ENCODE data around the gene MCHR1.

DNA sequence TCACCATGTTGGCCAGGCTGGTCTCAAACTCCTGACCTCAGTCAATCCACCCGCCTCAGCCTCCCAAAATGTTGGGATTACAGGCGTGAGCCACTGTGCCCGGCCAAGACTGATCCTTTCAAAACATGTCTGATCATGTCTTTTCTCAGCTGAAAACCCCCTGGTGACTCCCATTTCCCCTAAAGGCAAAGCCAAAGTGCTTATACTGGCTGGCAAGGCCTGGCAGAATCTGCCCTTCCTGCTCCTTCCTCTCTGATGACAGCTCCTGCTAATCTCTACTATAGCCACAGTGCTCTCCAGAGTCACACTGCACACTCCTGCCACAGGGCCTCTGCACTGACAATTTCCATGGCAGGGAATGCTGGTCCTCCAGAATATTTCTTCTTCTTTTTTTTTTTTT is 2.6 kb upstream of the MCHR1 start:
- TF ChIP-seq, protein P1, sequence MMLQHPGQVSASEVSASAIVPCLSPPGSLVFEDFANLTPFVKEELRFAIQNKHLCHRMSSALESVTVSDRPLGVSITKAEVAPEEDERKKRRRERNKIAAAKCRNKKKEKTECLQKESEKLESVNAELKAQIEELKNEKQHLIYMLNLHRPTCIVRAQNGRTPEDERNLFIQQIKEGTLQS (IDR thresholded peaks at IDR 0.05), result no peak
- TF ChIP-seq POLR2A (IDR thresholded peaks at IDR 0.05; ENCODE audit: borderline replicate concordance, extremely low read depth, insufficient read depth, insufficient read length), result no peak
- TF ChIP-seq, protein P2, sequence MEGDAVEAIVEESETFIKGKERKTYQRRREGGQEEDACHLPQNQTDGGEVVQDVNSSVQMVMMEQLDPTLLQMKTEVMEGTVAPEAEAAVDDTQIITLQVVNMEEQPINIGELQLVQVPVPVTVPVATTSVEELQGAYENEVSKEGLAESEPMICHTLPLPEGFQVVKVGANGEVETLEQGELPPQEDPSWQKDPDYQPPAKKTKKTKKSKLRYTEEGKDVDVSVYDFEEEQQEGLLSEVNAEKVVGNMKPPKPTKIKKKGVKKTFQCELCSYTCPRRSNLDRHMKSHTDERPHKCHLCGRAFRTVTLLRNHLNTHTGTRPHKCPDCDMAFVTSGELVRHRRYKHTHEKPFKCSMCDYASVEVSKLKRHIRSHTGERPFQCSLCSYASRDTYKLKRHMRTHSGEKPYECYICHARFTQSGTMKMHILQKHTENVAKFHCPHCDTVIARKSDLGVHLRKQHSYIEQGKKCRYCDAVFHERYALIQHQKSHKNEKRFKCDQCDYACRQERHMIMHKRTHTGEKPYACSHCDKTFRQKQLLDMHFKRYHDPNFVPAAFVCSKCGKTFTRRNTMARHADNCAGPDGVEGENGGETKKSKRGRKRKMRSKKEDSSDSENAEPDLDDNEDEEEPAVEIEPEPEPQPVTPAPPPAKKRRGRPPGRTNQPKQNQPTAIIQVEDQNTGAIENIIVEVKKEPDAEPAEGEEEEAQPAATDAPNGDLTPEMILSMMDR (IDR thresholded peaks at IDR 0.05 in 2 of 3, conservative IDR thresholded peaks at IDR 0.05 in 1 of 3; ENCODE audit: borderline replicate concordance in 1 of 3, insufficient read depth in 1 of 3, low read depth in 2 of 3, low read length in 2 of 3), result no peak
- TF ChIP-seq EZH2 (IDR thresholded peaks at IDR 0.05), result no peak
- no peak for TF ChIP-seq TCF7L2 (IDR thresholded peaks at IDR 0.05; ENCODE audit: borderline replicate concordance, extremely low read depth, insufficient read depth, insufficient read length)
- TF ChIP-seq, protein P3, sequence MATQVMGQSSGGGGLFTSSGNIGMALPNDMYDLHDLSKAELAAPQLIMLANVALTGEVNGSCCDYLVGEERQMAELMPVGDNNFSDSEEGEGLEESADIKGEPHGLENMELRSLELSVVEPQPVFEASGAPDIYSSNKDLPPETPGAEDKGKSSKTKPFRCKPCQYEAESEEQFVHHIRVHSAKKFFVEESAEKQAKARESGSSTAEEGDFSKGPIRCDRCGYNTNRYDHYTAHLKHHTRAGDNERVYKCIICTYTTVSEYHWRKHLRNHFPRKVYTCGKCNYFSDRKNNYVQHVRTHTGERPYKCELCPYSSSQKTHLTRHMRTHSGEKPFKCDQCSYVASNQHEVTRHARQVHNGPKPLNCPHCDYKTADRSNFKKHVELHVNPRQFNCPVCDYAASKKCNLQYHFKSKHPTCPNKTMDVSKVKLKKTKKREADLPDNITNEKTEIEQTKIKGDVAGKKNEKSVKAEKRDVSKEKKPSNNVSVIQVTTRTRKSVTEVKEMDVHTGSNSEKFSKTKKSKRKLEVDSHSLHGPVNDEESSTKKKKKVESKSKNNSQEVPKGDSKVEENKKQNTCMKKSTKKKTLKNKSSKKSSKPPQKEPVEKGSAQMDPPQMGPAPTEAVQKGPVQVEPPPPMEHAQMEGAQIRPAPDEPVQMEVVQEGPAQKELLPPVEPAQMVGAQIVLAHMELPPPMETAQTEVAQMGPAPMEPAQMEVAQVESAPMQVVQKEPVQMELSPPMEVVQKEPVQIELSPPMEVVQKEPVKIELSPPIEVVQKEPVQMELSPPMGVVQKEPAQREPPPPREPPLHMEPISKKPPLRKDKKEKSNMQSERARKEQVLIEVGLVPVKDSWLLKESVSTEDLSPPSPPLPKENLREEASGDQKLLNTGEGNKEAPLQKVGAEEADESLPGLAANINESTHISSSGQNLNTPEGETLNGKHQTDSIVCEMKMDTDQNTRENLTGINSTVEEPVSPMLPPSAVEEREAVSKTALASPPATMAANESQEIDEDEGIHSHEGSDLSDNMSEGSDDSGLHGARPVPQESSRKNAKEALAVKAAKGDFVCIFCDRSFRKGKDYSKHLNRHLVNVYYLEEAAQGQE (IDR thresholded peaks at IDR 0.05; ENCODE audit: low read depth), result no peak
- no peak for TF ChIP-seq CBX3 (IDR thresholded peaks at IDR 0.05; ENCODE audit: low read depth)
- TF ChIP-seq, protein P4, sequence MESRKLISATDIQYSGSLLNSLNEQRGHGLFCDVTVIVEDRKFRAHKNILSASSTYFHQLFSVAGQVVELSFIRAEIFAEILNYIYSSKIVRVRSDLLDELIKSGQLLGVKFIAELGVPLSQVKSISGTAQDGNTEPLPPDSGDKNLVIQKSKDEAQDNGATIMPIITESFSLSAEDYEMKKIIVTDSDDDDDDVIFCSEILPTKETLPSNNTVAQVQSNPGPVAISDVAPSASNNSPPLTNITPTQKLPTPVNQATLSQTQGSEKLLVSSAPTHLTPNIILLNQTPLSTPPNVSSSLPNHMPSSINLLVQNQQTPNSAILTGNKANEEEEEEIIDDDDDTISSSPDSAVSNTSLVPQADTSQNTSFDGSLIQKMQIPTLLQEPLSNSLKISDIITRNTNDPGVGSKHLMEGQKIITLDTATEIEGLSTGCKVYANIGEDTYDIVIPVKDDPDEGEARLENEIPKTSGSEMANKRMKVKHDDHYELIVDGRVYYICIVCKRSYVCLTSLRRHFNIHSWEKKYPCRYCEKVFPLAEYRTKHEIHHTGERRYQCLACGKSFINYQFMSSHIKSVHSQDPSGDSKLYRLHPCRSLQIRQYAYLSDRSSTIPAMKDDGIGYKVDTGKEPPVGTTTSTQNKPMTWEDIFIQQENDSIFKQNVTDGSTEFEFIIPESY (IDR thresholded peaks at IDR 0.05; ENCODE audit: extremely low read depth, insufficient replicate concordance, low read length), result no peak
- TF ChIP-seq EGR1 (IDR thresholded peaks at IDR 0.05; ENCODE audit: low read depth), result no peak
- TF ChIP-seq FOSL1 (IDR thresholded peaks at IDR 0.05; ENCODE audit: low read depth), result no peak
- no peak for TF ChIP-seq POLR2AphosphoS5 (IDR thresholded peaks at IDR 0.05; ENCODE audit: low read depth, low read length)
- TF ChIP-seq YY1 (IDR thresholded peaks at IDR 0.05; ENCODE audit: extremely low read depth, insufficient replicate concordance, low read depth, low read length), result no peak
